ENCODE data around the gene TRIP12.
"Not testable (repeated sequence)": the region's sequence is repeated elsewhere in the genome, so short reads cannot be mapped to it uniquely, and the experiment has no call there.

The TRIP12 gene

DNA sequence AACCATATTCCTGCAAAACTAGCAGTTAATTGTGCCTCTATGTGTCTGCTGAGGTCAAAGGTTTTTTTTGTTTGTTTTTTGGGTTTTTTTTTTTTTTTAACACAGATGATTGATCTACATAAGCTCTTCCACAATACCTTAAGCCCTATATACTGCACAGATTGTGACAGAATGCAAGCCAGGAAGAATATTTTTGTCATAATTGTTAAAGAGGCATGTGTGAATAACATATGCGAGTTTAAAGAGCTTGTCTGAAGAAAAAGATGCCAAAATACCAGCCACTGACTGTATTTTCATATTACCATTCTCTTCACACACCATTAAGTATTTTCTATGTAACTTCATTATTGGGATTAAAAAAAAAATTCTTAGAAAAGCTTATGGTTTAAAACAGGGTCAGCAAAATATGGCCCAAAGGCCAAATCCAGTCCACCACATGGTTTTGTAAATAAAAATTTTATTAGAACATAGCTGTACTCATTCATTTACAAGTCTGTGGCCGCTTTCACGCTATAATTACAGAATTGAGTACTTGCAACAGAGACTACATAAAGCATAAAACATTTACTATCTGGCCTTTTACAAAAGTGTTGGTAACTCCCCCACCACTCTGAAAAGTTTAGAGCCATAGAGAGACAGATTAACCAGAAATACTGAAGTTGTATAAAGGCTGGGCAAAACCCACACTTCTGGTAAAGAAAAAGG, 89.9 kb downstream of the TRIP12 start:
- DNase-seq (ENCODE audit: low read depth) = no peak

DNA sequence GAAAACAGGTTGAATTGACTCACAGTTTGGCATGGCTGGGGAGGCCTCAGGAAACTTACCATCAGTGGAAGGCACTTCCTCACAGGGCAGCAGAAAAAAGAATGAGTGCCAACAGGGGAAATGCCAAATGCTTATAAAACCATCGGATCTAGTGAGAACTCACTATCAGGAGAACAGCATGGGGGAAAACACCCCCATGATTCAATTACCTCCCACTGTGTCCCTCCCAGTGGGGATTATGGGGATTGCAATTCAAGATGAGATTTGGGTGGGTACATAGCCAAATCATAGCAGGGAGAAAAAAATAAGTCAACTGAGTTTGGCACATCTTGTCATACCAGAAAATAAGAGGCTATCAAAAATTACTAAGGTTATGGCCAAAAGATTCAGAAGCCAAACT, 96.3 kb downstream of the TRIP12 start:
- no peak for DNase-seq (ENCODE audit: low read depth)

DNA sequence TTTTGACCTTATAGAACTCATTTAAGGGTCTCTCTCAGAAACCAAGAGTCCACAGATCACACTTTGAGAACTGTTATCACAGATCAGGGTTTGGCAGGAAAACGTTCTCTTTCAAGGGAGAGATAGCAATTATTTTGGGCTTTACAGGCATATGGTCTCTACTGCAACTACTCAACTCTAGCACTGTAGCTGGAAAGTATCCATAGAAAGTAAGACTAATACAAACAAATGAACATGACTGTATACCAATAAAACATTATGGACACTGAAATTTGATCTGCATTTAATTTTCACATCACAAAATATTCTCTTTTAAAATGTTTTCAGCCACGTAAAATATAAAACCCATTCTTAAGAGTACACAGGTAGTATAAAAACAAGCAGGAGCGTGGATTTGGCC, 100.5 kb downstream of the TRIP12 start:
- no peak for DNase-seq (ENCODE audit: low read depth)

DNA sequence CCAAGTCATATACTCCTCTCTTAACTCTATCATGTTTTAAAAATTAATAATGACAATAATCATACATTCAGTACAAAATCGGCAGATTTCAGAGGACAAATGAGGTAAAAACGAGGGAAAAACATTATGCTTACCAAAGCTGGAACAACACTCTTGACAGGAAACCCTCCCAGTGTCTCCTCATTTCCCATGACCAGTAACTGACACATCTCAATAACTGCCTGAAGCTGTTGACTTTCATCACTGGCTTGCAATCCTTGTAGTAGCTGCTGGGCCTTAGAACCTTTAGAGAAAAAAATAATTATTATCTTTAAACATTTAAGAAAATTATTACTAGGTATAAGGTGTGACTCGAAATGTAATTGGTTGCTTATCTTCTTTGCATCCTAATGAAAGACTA, 103.6 kb downstream of the TRIP12 start:
- DNase-seq (ENCODE audit: low read depth) = no peak

DNA sequence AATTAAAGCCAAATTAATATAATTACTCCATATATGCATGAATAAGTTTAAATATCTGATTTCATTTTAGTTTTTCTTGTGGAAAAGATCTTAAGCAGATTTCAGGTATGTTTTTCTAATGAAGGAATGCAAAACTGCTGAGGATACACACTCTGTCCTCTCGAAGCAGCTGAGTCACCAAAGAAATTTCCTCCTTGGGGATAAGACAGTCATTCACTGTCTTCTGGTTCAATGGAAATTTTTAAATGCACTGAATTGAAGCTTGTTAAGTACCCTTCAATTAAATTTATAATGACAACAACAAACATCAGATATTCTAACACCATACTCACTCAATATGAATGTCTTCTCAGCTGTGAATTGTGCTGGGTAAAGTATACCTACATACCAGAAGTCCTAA, 106.0 kb downstream of the TRIP12 start:
- peak; percentile 46 for DNase-seq (ENCODE audit: low read depth)

DNA sequence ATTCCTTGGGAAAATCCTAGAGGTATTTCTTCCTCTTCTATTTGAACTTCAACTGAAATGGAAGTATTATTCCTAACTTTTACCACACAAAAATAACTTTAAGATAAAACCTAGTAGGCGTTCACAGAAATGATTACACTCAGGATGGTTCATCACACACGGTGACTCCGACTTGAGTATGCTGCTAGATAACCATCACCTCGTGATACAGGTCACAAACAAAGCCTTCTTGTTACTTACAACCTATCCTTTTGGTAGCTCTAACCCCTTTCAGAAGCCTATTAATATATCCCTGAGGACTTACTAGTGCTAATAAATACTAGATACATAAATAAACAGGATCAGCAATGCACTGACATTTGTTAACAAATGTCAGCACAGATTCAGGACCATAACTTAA, 106.5 kb downstream of the TRIP12 start:
- peak; percentile 72 for DNase-seq (ENCODE audit: low read depth)

DNA sequence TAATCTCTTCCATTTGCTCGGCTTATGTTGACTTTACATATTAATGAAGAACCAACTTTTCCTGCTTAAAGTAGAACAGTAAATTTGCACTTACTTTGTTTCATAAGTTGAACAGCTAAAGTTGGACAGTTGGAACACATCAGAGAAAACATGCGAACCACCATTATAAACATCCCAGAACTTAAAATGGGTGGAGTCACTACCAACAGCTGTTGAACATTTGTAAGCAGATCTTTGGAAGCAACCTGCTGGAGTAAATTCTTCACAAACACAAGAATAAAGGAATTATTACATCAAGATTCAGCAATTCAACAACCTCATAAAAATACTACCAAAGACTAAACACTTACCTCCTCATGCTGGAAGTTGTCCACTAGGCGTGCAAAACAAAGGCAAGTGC, 111.0 kb downstream of the TRIP12 start:
- DNase-seq (ENCODE audit: low read depth) = no peak

DNA sequence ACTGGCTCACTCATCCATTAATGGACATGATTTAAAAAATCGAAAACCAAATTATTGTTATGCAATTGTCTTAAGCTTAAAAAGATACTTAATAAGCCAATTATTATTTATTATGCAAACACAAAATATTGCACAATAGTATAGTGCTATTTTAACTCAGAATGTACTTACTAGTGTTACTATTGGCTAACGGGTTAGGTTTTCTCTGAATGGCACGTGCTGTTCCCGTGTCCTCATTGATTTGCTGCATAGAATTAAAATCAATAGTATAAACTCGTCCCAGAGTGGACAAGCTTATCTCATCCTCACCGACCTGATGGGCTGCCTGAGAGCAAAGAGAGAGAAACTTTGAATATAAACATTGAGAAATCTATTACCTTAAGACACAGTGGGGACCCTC, 116.2 kb downstream of the TRIP12 start:
- no peak for DNase-seq (ENCODE audit: low read depth)

DNA sequence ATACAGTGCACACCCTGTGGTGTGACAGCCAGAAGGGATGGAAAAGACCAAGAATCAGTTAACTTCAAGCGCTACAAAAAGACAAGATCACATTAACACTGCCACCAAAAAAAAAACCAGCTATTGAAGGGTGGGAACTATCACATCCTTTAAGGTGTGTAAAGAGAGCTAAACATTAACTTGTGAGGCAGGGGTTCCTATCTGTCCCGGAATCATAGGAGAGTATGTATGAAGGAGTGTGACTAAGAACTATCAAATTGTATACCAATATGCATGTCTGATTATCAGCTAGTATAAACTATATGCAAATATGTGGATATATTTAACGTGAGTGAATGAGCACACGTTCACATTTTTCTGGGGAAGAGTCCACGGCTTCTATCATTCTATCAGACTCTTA, 119.0 kb downstream of the TRIP12 start:
- DNase-seq (ENCODE audit: low read depth) = no peak

DNA sequence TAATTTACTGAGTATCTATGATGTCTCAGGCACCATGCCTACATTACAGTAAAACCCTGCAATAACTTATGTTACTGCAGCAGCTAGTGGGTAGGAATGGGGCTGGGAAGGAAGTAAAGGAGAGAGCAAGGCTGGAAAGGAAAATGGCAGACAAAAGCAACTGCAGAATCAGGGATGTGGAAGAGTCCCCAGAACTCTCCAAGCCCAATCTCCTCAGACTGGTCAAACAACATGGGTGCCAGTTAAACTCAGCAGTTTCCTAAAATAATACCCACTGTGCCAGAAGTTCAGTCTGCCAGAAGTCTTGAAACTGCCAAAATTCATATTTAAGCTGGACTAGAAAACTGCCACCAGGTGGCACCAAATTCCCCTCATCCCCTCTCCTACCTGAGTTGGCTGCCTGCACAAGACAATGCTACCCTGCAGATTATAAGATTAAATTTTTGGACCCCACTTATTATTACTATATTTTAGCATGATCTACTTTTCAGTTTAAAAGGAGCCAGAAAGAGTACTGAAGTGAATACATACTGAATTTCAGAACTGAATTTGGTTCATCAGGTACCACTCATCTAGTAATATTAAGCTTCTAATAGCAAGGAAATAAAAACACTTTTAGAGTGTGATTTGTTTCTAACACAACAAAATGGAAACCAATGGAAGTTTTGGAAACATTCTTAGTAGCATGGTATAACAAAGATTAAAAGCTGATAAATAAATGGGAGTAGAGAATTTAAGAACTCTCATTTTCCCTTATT, 120.6 kb downstream of the TRIP12 start:
- peak; percentile 58 for DNase-seq (ENCODE audit: low read depth)

DNA sequence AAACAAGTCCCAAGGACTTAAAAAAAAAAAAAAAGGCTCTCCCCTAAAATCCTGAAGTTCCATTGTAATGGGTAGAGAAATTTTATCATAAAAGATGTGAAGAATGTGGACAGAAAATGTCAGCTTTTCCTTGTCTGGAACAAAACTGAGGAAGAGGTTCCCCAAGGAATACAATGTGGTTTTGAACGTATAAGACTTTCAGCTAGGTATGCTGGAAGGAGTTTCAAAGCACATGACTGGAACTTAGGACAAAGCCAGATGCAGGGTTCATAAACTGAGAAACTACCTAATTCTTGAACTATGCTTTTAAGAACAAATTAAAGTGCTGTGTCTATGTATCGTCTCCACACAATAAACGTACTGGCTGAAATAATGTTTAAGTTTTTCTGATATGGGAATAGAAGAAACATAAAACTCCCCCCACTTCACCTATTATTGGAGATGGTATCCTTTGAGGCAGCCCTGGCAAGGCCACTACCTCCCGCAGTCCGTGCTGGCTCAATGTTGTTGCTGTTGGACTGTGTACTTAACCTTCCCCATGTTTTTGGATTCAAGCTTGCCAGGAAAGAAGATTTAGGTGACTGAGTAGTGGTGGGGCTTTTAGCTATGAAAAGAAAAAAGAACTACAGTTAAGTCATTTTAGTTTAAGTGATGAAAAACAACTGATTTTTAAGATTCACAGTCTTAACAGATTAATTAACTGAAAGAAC, 123.2 kb downstream of the TRIP12 start:
- no peak for DNase-seq (ENCODE audit: low read depth)

DNA sequence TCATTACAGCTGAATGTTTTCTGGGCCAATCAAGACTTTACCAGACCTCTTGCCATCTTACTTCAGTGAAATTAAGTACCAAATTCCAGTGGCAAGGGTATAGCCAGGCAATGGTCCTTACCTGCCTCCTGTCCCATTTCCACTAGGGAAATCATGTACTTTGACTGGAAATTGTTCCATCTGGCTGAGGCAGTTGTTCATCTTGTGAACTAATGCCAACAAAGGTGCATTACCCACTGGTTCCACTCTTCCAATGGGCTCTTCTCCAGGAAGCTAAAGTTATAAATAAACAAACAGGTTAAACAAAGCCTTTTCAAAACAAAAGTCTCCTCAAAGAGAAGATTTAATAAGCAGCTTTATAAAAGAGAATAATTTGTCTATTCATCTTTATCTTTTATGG, 126.8 kb downstream of the TRIP12 start:
- DNase-seq (ENCODE audit: low read depth) = no peak

DNA sequence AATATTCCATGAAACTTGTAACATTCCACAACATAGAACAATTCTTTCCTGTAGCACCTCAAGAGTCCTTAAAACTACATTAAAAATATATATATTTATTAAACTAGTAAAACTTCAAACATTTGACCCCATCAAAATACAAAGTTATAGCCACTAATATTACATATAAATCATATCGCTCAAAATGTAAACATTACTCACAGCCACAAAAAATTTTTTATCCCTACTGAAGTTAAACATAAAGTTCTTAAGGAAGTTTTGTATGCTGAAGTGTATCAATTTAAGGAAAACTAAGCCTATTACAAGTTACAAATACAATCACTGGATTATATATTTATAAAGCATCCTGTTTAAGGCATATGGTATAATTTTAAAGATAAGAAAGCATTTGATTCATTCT, 127.2 kb downstream of the TRIP12 start:
- DNase-seq (ENCODE audit: low read depth) = no peak

DNA sequence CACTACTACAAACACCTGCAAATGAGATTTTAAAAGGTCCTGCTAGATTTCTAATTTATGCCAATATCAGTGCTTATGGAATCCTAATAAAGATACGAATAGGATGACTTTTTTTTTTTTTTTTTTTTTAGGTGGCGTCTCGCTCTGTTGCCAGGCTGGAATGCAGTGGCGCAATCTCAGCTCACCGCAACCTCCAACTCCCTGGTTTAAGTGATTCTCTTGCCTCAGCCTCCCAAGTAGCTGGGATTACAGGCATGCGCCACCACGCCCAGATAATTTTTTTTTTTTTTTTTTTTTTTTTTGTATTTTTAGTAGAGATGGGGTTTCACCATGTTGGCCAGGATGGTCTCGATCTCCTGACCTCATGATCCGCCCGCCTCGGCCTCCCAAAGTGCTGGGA, 135.5 kb downstream of the TRIP12 start:
- DNase-seq (ENCODE audit: low read depth) = not testable (repeated sequence)

DNA sequence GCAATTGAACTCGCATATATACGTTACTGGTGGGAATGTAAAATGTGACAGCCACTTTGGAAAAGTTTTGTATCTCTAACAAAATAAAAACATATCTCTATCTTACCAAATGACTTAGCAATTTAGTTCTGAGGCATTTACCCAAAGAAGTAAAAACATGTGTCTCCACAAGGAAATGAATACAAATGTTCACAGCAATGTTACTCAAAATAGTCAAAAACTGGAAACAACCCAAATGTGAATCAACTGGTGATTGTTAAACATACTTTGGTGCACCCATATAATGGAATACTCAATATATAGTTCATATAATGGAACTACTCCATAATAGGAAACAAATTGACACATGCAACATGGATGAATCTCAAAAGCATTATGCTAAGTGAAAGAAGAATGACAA, 137.0 kb downstream of the TRIP12 start:
- no peak for DNase-seq (ENCODE audit: low read depth)

DNA sequence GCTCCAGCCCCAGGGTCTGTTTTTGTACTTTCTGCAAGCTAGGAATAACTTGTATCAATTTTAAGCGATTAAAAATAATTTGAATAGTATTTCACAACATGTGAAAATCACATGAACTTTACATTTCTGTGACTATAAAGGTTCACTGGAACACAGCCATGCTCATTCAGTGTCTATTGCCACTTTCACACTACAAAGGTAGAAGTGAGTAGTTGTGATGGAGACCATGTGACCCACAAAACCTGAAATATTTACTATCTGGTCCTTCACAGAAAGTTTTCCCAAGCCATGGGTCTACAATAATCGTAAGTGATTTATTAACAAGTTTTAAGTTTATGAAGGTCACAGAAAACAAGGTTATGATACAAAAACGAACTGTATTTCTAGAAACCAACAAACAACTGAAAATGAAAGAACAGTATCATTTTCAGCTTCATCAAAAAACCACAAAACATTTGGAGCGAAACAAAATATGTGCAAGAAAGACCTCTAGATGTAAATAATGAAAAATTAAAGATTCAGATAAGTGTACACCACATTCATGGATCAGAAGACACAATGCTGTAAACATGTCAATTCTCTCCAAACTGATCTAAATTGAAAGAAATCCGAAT, 138.6 kb downstream of the TRIP12 start:
- DNase-seq (ENCODE audit: low read depth) = no peak

DNA sequence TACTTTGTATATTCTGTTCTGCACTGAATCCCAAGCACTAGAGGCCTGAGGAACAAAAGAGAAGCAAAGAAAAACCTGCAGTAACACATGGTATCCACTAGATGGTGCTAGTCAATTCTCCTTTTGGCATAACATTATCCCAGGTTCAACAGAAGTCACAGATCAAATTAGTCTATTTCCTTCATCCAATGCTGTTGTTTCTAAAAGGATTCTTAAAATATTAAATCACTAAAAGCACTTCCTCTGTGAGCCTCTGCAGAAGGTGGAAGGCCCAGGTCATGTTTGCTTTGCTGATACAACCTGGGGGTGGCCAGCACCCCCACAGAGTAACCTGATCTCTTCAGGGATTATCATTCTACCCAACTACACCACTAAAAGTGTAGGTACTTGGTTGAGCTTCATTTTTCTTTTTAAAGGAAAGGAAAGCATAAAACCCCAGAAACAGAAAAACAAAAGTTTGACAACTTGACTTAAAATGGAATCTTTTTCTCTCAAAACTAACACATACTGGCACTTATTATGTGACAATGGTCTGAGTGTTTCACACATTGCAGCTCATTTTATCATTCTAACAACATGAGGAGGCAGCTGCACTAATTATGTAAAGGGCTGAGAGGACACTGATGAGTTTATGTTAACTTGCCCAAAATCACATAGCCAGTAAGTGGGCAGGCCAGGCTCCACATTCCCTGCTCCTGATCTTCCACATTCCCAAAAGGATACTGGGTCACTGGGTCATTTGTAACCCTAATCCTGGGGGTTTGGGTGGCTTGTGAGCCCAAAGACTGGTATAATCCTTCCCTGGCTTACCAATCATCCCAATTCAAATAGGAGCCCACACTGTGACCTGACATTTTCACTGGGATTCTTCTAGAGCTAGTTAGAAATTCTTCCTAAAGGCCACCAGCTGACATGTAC, 140.7 kb downstream of the TRIP12 start:
- DNase-seq (ENCODE audit: low read depth) = peak; percentile 43

DNA sequence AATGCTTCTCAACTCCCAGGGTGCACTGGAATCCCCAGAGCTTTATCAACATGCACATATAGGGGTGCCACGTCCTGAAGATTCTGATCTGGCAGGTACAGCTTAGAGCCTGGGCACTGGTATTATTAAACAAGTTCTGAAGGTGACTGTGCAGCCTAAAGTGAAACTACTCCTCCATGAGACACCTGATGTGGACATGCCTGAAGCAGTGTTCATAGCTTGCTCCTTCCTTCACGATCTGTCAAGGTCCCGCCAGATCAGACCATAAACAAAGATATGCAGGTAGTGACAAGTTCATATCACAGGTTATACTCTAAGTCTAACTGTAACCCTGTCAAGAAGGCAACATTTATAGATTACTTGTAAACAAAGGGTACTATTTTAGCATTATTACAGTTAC, 142.2 kb downstream of the TRIP12 start:
- peak; percentile 25 for DNase-seq (ENCODE audit: low read depth)

DNA sequence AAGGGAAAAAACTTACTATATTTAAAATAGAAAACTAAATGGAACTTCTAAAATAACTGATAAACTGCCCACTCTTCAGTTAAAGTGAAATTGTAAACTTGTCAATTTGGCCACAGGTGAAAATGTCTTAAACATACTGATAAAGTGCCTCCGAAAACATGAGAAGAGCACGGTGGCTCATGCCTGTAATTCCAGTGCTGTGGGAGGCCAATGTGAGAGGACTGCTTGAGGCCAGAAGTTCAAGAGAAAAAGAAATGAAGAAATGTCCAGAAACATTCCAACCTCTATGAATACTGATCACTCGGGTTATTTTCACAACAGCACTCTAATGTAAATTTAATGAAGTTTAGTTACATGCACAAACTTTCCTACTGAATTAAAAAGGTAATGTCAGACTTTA, 144.1 kb downstream of the TRIP12 start:
- DNase-seq (ENCODE audit: low read depth) = no peak

DNA sequence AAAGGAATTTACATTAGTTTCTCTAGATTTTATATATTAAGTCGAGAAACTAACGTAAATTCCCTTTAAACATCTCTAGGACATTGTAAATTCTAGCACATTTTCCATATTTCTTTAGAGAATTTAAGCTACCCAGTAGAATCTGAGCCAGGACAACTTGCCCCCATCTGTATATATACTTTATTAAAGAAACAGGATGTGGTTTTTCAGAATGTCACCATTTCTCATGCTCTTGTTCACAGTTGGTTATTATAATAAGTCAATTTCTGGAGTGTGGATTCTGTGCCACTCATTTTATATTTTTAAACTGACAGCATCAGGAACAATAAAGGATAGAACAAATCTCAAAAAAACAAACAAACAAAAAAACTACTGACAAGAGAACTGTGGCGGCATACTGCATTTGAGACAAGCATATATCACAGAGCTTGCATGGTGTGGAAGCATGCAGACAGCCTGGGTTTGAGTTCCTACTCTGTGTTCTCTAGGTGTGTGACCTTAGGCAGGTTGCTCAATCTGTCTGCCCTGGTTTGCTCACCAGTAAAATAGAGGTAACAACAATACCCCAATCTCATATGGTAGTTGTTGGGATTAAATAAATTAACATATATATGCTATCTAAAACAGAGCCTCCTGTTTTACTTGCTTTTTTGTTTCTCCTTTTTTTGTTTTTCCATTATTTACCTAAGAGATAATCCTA, 146.0 kb downstream of the TRIP12 start:
- DNase-seq (ENCODE audit: low read depth) = no peak

DNA sequence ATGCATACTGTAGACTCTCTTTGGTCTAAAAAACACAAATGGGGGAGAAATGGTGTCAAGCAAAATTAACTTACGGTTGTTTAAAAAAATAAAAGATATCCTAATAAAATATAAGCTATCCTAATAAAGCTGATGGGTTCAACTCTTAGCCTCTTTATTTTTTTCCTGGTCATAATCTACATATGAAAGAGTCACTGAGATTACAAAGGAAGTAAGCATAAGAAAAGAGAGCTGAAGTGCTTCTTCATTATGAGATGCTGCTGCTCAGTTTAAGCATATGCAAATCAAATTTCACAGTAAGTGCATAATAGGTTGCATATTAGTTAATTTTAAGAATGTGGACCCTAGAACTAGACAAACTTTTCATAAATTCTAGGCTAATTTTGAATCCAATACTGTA, 147.6 kb downstream of the TRIP12 start:
- no peak for DNase-seq (ENCODE audit: low read depth)

All from amniotic epithelial cell (primary cell).